ENCODE measurements around the gene CASQ1. TPM values are rescaled to one million over a fixed set of nuclear protein-coding genes. Genes with fewer than 3 reads are reported as not detected.
A peak's percentile ranks its signal among the peaks of the same experiment; 100 is the strongest.

CASQ1 gene
- total RNA-seq, 1 donor from 2014 or later: not detected

DNA sequence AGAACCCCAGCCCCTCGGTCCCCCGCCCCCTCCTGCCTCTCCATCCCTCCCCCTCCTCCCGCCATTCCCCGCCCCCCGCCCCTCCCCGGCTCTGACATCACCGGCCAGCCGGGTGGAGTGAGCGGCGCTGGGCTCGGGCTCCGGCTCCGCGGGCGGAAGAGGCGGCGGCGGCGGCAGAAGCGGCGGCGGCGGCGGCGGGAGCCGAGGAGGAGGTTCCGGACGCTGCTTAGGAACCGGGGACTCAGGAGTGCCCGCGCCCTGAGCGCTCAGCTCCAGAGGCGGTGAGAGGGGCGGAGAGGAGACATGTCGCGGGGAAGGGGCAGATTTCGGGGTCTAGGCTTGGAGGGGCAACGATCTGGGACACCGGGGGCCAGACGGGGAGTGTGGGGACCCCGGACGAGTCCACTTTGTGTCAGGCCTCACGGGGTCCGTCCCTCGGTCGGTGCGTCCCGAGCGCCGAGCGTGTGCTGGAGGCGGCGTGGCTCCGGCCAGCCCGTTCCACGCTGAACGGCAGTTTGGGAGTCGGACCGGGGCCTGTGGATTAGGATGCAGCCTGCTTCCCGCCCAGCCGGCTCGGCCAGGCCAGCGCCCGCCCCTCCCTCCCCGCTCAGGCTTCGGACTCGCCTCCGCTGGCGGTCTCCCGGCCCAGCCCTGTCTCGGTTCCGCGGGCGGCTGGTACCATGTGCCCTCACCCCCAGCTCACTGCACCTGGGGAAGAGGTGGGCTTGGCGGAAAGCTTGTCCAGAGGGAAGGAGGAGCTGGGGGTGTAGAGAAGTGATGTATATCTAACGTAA, 15.1 kb downstream of the CASQ1 start, which contains the start of gene PEA15:
PEA15 (plus strand) TSS at position 143 of the 794 bp plus-strand sequence. CDS start 6,161 bp downstream, outside the sequence.
- DNase-seq (ENCODE audit: low read depth, low spot score): no peak

GRCh38 chr1:160206036-160206389, 15.6 kb downstream of the CASQ1 start:
- DNase-seq (ENCODE audit: low read depth, low spot score): no peak

GRCh38 chr1:160206421-160207117, 16.2 kb downstream of the CASQ1 start:
- no peak for DNase-seq (ENCODE audit: low read depth, low spot score)

GRCh38 chr1:160207118-160207650, 16.8 kb downstream of the CASQ1 start:
- DNase-seq (ENCODE audit: low read depth, low spot score): no peak

GRCh38 chr1:160207771-160208556, 17.6 kb downstream of the CASQ1 start:
- DNase-seq (ENCODE audit: low read depth, low spot score): no peak

GRCh38 chr1:160208557-160209320, 18.4 kb downstream of the CASQ1 start:
- no peak for DNase-seq (ENCODE audit: low read depth, low spot score)

DNA sequence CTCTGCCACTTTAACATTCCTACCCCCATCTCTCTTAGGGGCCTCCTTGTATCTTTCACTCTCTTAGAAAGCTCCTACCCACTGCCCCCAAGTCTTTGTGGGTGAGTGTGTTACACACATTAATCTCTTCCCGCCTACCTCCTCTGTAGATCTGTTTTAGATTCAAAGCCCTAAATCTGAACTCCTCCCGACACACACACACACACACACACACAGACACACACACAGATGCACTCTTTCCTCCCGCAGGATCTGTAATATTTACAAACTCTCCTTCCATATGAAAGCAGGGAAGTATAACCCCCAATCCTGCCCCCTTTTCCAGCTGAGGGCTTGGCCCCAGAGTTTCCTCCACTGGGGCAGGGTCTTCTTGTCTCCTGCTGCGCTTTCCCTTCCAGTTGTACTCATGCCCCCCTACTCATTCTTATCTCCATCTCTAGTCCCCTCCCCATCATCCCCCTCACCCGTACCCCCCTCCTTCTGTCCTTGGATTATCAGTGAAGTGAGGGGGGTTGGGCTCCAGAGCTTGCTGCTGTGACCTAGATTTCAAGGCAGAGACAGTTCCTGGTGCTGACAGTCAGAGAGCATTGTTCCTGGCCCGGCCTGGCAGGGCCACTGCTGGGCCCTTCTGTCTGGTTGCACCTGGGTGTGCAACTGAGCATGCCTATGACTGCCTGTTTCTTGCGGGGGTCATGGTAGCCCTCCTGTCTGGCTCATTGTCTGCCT, 19.1 kb downstream of the CASQ1 start:
- no peak for DNase-seq (ENCODE audit: low read depth, low spot score)

DNA sequence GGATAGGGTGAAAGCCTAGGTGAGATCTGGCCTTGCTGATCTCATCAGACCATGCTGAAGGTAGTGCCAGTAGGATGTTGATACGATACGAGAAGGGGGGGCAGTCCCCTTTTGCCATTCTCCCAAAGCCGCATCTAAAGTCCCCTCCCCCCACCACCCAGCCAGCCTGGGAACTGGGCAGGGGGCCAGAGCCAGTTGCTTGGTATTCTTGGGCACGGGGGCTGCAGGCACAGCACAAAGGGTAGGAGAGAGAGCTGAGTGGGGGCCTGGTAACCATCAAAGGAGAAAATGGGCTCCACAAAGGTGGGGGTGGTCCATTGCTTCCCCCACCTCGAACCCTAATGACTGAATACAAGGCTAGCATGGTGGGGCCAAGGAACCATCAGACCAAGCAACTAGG, 20.2 kb downstream of the CASQ1 start:
- no peak for DNase-seq (ENCODE audit: low read depth, low spot score)

GRCh38 chr1:160211046-160211790, 20.8 kb downstream of the CASQ1 start:
- no peak for DNase-seq (ENCODE audit: low read depth, low spot score)

DNA sequence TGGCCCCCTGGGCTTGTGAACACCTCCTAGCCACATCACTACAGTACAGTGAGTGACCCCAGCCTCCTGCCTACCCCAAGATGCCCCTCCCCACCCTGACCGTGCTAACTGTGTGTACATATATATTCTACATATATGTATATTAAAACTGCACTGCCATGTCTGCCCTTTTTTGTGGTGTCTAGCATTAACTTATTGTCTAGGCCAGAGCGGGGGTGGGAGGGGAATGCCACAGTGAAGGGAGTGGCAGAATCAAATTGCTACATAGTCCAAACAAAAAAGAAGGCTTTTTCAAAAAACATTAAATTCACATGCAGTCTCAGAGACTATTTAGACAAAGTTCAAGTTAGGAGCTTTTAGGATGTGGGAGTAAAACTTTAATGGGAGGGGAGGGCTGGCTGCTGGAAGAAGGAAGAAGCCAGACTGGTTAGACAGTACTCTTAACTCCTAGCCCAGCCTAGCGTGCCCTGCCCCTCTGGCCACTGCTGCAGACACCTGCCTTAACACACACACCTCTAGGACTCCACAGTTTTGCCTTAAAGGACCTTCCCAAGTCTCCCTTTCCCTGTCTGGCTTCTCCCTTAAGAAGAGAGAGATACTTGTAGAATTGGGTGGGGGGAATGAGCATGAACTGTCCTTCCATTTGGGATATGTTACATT, 24.2 kb downstream of the CASQ1 start:
- DNase-seq (ENCODE audit: low read depth, low spot score): no peak

DNA sequence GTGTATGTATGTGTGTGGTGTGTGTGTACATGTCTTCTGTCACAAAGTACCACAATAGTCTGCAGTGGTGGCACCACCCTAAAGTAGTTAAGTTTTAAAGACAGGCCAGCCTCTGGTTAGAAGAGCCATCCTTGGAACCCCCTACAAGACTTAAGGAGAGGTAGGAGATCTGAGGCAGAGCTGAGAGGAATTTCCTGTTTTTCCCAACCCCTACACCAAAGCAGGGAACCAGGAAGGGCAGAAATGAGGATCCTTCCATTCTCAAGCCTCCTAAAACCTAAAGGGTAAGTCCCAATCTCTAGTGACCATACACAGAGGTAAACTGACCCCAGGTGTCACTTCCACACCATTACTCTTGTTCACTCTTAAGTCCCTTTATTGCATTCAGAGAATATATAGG, 25.9 kb downstream of the CASQ1 start:
- DNase-seq (ENCODE audit: low read depth, low spot score): no peak

- DNase-seq (ENCODE audit: low read depth, low spot score): no peak
These were observed 27.2 kb downstream of the CASQ1 start for GRCh38 chr1:160217481-160218051.

DNA sequence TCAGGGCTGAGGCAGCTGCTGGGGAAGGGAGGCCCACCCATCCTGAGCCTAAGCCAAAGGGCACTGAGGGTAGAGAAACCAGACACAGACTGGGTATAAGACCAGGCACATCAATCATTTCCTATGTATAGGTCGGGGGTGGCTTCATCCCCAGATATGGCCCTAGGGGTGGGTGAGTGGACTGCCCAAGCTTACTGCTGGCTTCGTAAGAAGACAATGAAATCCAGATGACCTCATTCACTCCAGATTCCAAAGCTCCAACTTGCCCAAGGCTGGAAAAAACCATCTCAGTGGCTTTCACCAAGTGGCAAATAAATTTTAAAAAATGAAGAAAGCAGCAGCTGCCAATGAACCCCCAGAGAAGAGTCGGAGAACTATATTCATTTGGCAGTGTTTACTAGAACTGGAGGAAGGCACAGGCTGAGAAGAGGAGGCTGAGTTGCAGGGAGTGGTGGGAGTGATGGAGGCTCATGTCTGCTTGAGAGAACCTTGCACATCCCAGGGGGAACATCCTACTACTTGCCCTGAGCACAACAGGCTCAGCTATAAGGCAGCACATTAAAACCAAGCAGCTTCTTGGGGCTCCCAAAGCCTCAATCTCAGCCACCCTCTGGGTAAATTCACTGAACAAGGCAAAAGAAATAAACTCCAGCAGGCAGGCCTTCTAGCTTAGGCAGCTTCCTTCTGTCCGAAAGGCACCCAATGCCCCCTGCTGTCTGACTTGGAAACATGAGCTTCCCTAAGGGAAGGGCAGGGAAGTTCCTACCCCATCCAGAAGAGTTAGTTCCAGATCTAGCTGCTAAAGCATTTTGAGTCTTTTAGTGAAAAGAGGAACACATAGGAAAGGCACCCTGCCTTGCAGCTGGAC, 28.9 kb downstream of the CASQ1 start:
- peak; percentile 44 for DNase-seq (ENCODE audit: low read depth, low spot score)

DNA sequence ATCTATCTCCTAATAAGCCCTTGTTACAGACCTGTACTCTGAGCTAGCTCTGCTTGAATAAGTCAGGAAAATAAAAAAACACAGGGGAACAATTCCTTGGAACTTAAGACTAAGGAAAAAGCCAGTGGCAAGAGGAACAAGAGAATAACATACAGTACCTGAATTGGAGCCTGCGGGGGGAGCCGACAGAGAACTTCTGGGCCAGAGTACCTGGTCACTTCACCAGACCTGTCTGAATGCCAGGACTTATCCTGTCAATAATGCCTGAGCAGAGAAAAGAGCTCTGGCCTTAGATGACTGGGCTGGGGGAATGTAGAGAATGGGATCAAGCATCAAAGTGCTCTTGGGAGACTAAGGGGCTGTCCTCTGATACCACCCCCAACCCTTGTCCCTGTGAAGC, 29.9 kb downstream of the CASQ1 start:
- DNase-seq (ENCODE audit: low read depth, low spot score): no peak

- DNase-seq (ENCODE audit: low read depth, low spot score): no peak
These were observed 30.7 kb downstream of the CASQ1 start for GRCh38 chr1:160221089-160221488.

DNA sequence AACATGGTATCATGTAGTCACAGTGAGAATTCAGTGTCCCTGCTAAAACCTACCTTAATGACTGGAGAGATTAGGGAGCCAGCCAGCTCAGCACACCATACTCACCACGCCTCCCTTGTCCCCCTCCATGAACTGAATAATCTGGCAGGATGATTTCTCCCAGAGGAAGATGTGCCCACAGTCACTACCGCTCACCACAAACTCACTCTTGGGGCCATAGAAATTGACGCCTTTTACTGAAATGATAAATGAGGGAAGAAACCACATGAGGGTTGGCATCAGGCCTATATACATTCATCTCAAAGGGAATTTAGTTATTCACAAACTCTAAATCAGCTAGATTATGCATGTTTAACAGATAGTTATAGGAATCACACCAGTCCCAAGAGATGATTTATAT, 32.2 kb downstream of the CASQ1 start:
- DNase-seq (ENCODE audit: low read depth, low spot score): no peak

DNA sequence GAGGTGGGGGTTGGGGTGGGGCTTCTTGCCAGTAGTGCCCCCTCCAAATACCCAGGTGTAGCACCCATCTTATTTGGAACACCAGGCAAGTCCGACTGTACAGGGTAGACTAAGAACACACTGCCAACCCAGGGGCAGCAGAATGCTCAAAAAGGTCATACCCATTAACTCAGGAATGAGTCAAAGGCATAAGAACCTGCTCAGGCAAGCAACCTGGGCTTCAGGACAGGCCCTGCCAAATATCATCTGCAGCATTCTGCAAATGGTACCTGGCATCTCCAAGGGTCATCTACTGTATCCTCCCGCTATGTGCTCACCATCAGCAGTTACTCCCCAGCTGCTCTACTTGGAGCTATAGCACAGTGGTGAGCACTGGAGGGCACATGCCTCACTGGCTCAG, 34.2 kb downstream of the CASQ1 start:
- DNase-seq (ENCODE audit: low read depth, low spot score): no peak

GRCh38 chr1:160225345-160225744, 35.0 kb downstream of the CASQ1 start:
- DNase-seq (ENCODE audit: low read depth, low spot score): no peak
